BE2C (cell line): ENCODE results near the gene TGFBR3L.

Source experiments
- DNase-seq: peaks from one replicate; pipeline ENCODE4 v3.0.0-alpha.2; 2020
- H3K27me3 ChIP-seq: fragments of 250-450 bp; sonication (Bioruptor Pico); 2 replicates; pipeline ENCODE4 v1.5.1; 2020; ENCODE audit warnings: mild to moderate bottlenecking
- H3K36me3 ChIP-seq: fragments of 250-450 bp; sonication (Bioruptor Pico); 2 replicates; pipeline ENCODE4 v1.5.1; 2020; ENCODE audit warnings: mild to moderate bottlenecking
- H3K4me1 ChIP-seq: fragments of 250-450 bp; sonication (Bioruptor Pico); 2 replicates; pipeline ENCODE4 v1.5.1; 2020
- H3K4me3 ChIP-seq: 2 replicates; pipeline ENCODE4 v1.5.1; 2011; ENCODE audit warnings: low read depth, low read length
- H3K9me3 ChIP-seq: fragments of 250-450 bp; sonication (Bioruptor Pico); 2 replicates; pipeline ENCODE4 v1.5.1; 2020
- TF ChIP-seq, protein P1 (sequence below): IDR thresholded peaks from 2 replicates; pipeline ENCODE4 v1.5.1; 2012; ENCODE audit warnings: mild to moderate bottlenecking, low read depth, low read length

TGFBR3L gene

GRCh38 chr19:7921967-7922835 lies 7.6 kb downstream of the TGFBR3L start:
- Histone ChIP-seq H3K27me3 (peaks cover 17% of the 10 kb centered on the region), H3K9me3 (no peaks in the 10 kb centered on the region), H3K4me1 (peaks cover 14% of the 10 kb centered on the region), H3K36me3 (no peaks in the 10 kb centered on the region; the same call in 1 of the 2 replicates), H3K4me3 (no peak overlapping the region)
- TF ChIP-seq, protein P1, sequence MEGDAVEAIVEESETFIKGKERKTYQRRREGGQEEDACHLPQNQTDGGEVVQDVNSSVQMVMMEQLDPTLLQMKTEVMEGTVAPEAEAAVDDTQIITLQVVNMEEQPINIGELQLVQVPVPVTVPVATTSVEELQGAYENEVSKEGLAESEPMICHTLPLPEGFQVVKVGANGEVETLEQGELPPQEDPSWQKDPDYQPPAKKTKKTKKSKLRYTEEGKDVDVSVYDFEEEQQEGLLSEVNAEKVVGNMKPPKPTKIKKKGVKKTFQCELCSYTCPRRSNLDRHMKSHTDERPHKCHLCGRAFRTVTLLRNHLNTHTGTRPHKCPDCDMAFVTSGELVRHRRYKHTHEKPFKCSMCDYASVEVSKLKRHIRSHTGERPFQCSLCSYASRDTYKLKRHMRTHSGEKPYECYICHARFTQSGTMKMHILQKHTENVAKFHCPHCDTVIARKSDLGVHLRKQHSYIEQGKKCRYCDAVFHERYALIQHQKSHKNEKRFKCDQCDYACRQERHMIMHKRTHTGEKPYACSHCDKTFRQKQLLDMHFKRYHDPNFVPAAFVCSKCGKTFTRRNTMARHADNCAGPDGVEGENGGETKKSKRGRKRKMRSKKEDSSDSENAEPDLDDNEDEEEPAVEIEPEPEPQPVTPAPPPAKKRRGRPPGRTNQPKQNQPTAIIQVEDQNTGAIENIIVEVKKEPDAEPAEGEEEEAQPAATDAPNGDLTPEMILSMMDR = no peak
- no peak for DNase-seq

- Histone ChIP-seq H3K4me3 (no peak overlapping the region), H3K36me3 (no peaks in the 10 kb centered on the region; the same call in 1 of the 2 replicates), H3K27me3 (peaks cover 10% of the 10 kb centered on the region), H3K4me1 (peaks cover 20% of the 10 kb centered on the region), H3K9me3 (no peaks in the 10 kb centered on the region)
- no peak for DNase-seq
- TF ChIP-seq, protein P1 = no peak
Observed at GRCh38 chr19:7922836-7923195, 8.2 kb downstream of the TGFBR3L start.

DNA sequence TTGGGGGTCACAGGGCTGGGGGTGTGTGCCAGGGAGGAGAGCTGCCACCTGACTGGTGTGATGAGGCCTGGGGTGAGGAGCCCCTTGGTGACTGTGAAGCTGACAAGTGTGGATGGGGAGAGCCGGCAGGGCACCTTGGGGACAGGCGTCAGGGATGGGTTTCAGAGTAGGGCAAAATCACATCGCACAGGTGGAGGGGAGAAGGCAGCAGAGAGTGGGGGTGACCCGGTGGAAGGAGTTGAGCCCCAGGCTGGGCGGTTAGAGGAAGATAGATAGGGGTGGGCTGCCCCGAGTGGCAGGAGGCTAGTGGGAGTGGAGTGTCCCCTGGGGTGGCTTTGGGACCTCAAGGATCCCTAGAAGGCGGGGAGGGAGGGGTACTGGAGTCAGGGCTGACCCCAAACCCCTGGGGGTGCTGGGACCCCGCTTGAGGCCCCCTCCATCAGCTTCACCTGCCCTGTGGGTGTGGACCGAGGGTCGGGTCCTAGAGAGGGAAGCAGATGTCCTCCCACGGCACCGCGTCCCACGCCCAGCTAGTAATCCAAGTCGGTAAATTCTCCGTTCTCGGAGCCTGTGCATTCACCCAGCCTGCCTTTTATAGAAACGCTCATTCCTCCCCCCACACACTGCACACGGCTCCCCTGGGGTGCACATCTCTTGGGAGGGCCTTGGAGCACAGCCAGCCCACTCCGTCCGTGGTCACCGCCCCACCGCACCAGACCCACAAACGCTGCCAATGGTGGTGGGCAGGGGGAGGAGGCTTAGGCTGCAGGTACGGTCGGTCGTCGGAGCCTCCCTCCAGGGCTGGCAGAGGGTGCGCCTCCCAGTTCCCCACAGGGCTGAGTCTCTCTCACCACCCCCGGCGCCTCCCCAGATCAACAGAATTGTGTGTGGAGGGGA lies 8.9 kb downstream of the TGFBR3L start:
- Histone ChIP-seq H3K9me3 (no peaks in the 10 kb centered on the region), H3K27me3 (peaks cover 3% of the 10 kb centered on the region), H3K4me3 (no peak overlapping the region), H3K36me3 (no peaks in the 10 kb centered on the region; the same call in 1 of the 2 replicates), H3K4me1 (peaks cover 27% of the 10 kb centered on the region)
- no peak for DNase-seq
- TF ChIP-seq, protein P1 = no peak

GRCh38 chr19:7924241-7924640 lies 9.6 kb downstream of the TGFBR3L start:
- no peaks in the 10 kb centered on the region; the same call in 1 of the 2 replicates for H3K36me3 ChIP-seq

DNA sequence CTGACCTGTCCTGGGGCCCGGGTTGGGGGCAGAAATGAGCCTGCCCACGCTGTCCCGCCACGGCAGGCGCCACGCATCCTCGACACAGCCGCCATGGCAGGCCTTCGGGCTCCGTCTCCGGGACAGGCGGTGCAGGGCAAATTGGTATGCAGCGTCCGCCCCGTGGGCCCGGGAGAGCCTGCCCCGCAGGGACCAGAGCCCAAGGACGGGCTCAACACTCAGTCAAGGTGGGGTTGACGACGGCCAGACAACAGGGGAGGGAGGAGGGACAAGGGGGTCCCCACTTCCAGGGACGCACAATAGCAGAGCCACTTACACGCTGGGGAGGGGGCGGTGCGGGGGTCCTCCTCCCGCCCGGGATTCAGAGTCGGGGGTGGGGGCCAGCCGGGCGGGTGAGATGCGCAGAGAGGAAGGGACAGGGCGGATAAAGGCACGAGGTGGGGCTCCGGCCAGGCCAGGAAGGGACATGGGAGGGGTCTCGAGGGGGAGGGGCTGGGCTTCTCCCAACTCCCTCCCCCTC lies 10.1 kb downstream of the TGFBR3L start:
- Histone ChIP-seq H3K27me3 (no peaks in the 10 kb centered on the region), H3K9me3 (no peaks in the 10 kb centered on the region), H3K36me3 (no peaks in the 10 kb centered on the region; the same call in 1 of the 2 replicates), H3K4me3 (no peak overlapping the region), H3K4me1 (peaks cover 32% of the 10 kb centered on the region)
- TF ChIP-seq, protein P1 = no peak
- no peak for DNase-seq

More at GRCh38 chr19:7924241-7924640, 9.6 kb downstream of the TGFBR3L start:
- TF ChIP-seq, protein P1 = no peak
- H3K4me1 ChIP-seq = peaks cover 31% of the 10 kb centered on the region
- no peaks in the 10 kb centered on the region for H3K27me3 ChIP-seq
- DNase-seq = no peak
- no peaks in the 10 kb centered on the region for H3K9me3 ChIP-seq
- H3K4me3 ChIP-seq = no peak overlapping the region
